ENCODE results near the gene TNIP2. TPM values are rescaled to one million over a fixed set of nuclear protein-coding genes. Genes with fewer than 3 reads are reported as not detected.
A peak's percentile ranks its signal among the peaks of the same experiment; 100 is the strongest.
"Not testable (repeated sequence)": the region's sequence is repeated elsewhere in the genome, so short reads cannot be mapped to it uniquely, and the experiment has no call there.

The TNIP2 gene
- total and polyA plus RNA-seq, 8 donors, result 16.6 to 46.5 (median 20.0) TPM

GRCh38 chr4:2728806-2729532 is 27.2 kb downstream of the TNIP2 start:
- no peak for ATAC-seq
- no peak overlapping the region for H3K4me3 ChIP-seq
- no peaks in the 10 kb centered on the region for H3K9me3 ChIP-seq
- no peaks in the 10 kb centered on the region for H3K27me3 ChIP-seq
- intact Hi-C loops (cut with DNase I), result no loop called here
- peaks cover 0 to 3% of the 10 kb centered on the region in 2 donors for H3K4me1 ChIP-seq
- H3K36me3 ChIP-seq, result peaks cover 0 to 69% of the 10 kb centered on the region in 2 donors
- TF ChIP-seq, protein P1, sequence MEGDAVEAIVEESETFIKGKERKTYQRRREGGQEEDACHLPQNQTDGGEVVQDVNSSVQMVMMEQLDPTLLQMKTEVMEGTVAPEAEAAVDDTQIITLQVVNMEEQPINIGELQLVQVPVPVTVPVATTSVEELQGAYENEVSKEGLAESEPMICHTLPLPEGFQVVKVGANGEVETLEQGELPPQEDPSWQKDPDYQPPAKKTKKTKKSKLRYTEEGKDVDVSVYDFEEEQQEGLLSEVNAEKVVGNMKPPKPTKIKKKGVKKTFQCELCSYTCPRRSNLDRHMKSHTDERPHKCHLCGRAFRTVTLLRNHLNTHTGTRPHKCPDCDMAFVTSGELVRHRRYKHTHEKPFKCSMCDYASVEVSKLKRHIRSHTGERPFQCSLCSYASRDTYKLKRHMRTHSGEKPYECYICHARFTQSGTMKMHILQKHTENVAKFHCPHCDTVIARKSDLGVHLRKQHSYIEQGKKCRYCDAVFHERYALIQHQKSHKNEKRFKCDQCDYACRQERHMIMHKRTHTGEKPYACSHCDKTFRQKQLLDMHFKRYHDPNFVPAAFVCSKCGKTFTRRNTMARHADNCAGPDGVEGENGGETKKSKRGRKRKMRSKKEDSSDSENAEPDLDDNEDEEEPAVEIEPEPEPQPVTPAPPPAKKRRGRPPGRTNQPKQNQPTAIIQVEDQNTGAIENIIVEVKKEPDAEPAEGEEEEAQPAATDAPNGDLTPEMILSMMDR (IDR thresholded peaks at IDR 0.05), result no peak
- no peak overlapping the region for H3K27ac ChIP-seq
- DNase-seq, result peak in 2 of 4 donors; percentile 22

- DNase-seq (no peak), ATAC-seq (no peak)
- H3K4me1 ChIP-seq, result no peaks in the 10 kb centered on the region
- H3K36me3 ChIP-seq, result peaks cover 0 to 62% of the 10 kb centered on the region in 2 donors
- no peak overlapping the region for H3K27ac ChIP-seq
- H3K4me3 ChIP-seq, result no peak overlapping the region
- no peaks in the 10 kb centered on the region for H3K9me3 ChIP-seq
- H3K27me3 ChIP-seq, result no peaks in the 10 kb centered on the region
- TF ChIP-seq, protein P1 (IDR thresholded peaks at IDR 0.05), result no peak
- intact Hi-C loops (cut with DNase I), result no loop called here
These were observed 27.9 kb downstream of the TNIP2 start for GRCh38 chr4:2728221-2728620.

DNA sequence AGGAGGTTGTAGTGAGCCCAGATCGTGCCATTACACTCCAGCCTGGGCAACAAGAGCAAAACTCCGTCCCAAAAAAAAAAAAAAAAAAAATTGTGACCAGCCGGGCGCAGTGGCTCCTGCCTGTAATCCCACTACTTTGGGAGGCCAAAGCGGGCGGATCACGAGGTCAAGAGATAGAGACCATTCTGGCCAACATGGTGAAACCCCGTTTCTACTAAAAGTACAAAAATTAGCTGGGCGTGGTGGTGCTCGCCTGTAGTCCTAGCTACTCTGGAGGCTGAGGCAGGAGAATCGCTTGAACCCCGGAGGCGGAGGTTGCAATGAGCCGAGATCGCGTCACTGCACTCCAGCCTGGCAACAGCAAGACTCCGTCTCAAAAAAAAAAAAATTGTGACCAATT is 29.3 kb downstream of the TNIP2 start:
- intact Hi-C loops (cut with DNase I); ATAC-seq; H3K27me3 ChIP-seq; H3K4me3 ChIP-seq; H3K27ac ChIP-seq; H3K4me1 ChIP-seq; H3K9me3 ChIP-seq: not testable (repeated sequence)
- H3K36me3 ChIP-seq, result peaks cover 0 to 62% of the 10 kb centered on the region in 2 donors
- peak in 2 of 4 donors; percentile 13 to 16 for DNase-seq

DNA sequence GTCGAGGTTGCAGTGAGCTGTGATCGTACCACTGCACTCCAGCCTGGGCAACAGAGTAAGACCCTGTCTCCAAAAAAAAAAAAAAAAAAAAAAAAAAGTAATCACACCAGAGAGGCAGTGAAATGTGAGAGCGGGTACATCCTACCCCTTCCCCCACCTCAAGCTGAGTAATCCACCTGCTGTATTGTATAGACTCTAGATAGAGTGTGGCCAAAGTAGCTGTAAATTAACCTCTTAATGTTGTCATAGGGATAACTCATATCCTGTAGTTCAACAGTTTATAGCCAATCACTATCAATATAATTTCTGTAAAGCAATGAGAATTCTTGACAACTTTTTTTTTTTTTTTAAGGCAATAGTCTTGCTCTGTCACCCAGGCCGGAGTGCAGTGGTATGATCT is 30.8 kb downstream of the TNIP2 start:
- intact Hi-C loops (cut with DNase I), result no loop called here

GRCh38 chr4:2723751-2724150 is 32.4 kb downstream of the TNIP2 start:
- intact Hi-C loops (cut with DNase I), result no loop called here
- no peak overlapping the region for H3K4me3 ChIP-seq
- no peak overlapping the region for H3K27ac ChIP-seq
- TF ChIP-seq, protein P1 (IDR thresholded peaks at IDR 0.05), result no peak
- DNase-seq, result peak in 2 of 4 donors; percentile 4 to 24
- no peaks in the 10 kb centered on the region for H3K9me3 ChIP-seq
- no peaks in the 10 kb centered on the region for H3K4me1 ChIP-seq
- no peaks in the 10 kb centered on the region for H3K27me3 ChIP-seq
- ATAC-seq, result no peak
- peaks cover 0 to 64% of the 10 kb centered on the region in 2 donors for H3K36me3 ChIP-seq

More for the DNA sequence above, 30.8 kb downstream of the TNIP2 start:
- ATAC-seq, result no peak
- Histone ChIP-seq H3K4me3 (no peak overlapping the region), H3K4me1 (no peaks in the 10 kb centered on the region), H3K27me3 (no peaks in the 10 kb centered on the region), H3K27ac (no peak overlapping the region), H3K36me3 (peaks cover 0 to 62% of the 10 kb centered on the region in 2 donors), H3K9me3 (no peaks in the 10 kb centered on the region)
- TF ChIP-seq, protein P1 (IDR thresholded peaks at IDR 0.05), result no peak
- peak in 1 of 4 donors; percentile 1 for DNase-seq
